Activated naive CD8-positive, alpha-beta T cell treated with anti-CD3 and anti-CD28 coated beads, Interleukin-2, amount 50 U/mL, for 24 hours (primary cell): ENCODE results near the gene GPR153.

ENCODE experiments used
- ATAC-seq: fragments of 150-1000 bp; cut with Tn5 transposase; one replicate; pipeline ENCODE4 v1.10.0; 2021
- DNase-seq: peaks from one replicate; pipeline ENCODE4 v3.0.0; 2021
- H3K27ac Mint-ChIP-seq: one replicate; pipeline ENCODE4 v1.8.0; 2021; ENCODE audit warnings: mild to moderate bottlenecking, mixed read lengths
- H3K27me3 Mint-ChIP-seq: one replicate; pipeline ENCODE4 v1.8.0; 2021; ENCODE audit warnings: mixed read lengths
- H3K36me3 Mint-ChIP-seq: one replicate; pipeline ENCODE4 v1.8.0; 2021; ENCODE audit warnings: low read depth, mixed read lengths
- H3K4me1 Mint-ChIP-seq: one replicate; pipeline ENCODE4 v1.8.0; 2021; ENCODE audit warnings: mixed read lengths
- H3K4me3 Mint-ChIP-seq: one replicate; pipeline ENCODE4 v1.8.0; 2021; ENCODE audit warnings: mild to moderate bottlenecking, moderate library complexity, mixed read lengths
- H3K9me3 Mint-ChIP-seq: one replicate; pipeline ENCODE4 v1.8.0; 2021; ENCODE audit warnings: mixed read lengths

Gene GPR153

DNA sequence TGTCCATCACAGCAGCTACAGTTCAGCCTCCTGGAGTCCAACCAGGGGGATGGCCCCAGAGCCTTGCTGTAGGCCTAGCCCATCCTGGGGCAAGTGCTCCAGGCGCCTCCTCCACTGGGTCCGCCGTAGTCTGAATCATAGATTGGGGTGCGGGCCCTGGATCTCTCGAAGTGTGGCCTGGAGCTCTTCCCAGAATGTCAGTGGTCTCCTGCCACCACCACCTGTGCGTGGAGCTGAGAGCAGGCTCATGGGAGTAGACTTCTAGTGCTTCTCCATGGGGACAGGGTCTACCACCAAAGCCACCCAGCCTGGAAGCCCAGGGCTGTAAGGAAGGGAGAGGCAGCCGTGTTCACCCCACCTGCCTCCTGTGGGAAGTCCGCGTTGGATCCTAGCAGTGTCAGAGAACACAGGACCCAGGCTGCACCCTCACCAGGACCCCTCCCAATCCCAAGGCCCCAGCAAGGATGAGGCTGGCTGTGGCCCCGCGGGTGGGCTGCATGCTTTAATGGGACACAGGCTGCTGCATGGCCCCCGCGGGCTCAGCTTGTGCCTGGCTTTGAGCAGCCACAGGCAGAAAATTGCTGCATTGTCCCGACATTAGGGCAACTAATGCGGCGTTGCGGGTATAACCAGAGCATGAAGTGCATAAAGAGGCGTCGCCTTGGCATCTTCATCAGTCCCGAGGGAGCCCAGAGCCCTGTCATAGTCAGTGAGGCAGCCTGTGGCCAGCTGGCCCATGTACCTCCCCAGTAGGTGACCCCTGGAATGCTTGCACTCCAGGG, 17.7 kb downstream of the GPR153 start:
- no peak for DNase-seq
- Mint-ChIP-seq H3K27me3 (peaks cover 77% of the 10 kb centered on the region), H3K4me3 (no peak overlapping the region), H3K36me3 (no peaks in the 10 kb centered on the region), H3K27ac (no peak overlapping the region), H3K4me1 (peaks cover 16% of the 10 kb centered on the region), H3K9me3 (no peaks in the 10 kb centered on the region)
- ATAC-seq = no peak

DNA sequence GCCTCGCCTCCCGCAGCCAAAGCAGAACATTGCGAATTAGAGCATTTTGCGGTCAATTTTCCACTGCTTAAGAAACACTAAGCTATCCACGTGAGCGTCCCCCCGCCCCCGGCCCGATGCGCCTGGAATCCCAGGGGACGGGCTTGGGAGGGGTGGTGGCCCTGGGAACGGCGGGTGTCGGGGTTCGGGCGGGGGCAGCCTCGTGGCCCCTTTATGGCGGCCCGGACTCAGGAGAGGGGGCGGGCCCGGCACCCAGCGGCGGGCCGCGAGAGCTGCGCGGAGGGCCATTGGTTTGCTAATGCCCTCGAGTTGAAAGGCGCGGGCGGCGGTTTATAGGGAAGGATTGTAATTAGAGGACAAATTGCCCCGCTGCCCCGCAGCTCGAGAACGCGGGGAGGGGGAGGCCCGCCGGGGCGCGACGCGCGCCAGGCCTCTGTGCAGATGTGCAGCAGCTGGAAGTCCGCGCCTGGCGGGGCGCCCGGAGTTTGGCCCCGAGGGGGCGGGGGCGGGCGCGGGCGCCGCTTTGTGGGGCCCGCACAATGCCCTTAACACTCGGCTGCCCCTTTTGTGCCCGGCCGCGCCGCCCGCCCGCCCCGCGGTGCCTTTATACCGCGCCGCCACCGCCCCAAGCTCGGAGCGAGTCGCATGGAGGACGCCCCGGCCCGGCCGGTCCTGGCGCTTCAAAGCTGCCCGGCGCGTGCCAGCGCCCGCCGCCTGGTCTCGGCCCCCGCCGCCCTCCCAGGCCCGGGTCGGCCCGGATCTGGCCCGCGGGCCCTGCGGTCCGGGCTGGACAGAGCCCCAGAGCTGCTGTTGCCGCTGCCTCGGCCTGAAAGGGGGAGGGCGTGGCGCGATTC, 18.8 kb downstream of the GPR153 start:
- Mint-ChIP-seq H3K4me3 (no peak overlapping the region), H3K27ac (no peak overlapping the region), H3K27me3 (peaks cover 71% of the 10 kb centered on the region), H3K36me3 (no peaks in the 10 kb centered on the region), H3K4me1 (peaks cover 16% of the 10 kb centered on the region), H3K9me3 (no peaks in the 10 kb centered on the region)
- no peak for ATAC-seq
- no peak for DNase-seq

DNA sequence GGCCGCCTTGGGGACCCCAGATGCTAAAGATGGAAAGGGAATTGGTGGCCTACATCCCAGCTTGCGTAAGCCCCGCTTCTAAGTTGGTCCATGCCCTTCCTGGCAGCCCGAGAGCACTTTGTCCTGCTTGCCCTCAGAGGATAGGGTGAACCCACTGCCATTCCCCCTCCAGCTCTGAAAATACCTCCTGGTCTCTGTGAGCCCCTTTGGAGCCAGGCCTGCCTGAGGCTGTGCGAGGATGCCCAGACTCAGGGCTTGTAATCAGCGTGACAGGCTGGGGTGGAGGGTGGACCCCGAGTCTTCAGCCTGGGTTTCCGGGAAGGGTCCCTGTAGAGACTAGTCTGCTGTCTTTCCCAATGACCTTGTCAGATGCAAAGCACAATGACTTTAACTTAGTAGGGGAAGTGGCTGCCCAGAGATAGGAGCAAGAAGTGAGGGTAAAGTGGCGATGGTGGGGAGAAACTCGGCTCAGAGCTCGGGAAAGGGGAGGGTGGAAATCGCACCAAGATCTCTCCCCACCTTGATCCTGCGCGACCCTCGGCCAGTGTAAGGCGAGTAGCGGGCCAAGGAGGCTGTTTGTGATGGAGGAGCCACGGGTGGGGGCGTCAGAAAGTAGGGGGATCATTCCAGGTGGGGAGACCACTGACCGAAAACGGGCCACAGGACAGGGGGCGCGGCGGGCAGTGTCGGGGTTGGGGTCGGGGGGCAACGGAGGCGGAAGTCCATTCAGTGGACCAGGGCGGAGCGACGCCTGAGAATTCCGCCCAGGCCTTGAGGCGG, 19.6 kb downstream of the GPR153 start:
- peaks cover 64% of the 10 kb centered on the region for H3K27me3 Mint-ChIP-seq
- no peak overlapping the region for H3K27ac Mint-ChIP-seq
- H3K4me1 Mint-ChIP-seq = peaks cover 10% of the 10 kb centered on the region
- no peak overlapping the region for H3K4me3 Mint-ChIP-seq
- no peak for DNase-seq
- ATAC-seq = no peak
- no peaks in the 10 kb centered on the region for H3K36me3 Mint-ChIP-seq
- no peaks in the 10 kb centered on the region for H3K9me3 Mint-ChIP-seq

DNA sequence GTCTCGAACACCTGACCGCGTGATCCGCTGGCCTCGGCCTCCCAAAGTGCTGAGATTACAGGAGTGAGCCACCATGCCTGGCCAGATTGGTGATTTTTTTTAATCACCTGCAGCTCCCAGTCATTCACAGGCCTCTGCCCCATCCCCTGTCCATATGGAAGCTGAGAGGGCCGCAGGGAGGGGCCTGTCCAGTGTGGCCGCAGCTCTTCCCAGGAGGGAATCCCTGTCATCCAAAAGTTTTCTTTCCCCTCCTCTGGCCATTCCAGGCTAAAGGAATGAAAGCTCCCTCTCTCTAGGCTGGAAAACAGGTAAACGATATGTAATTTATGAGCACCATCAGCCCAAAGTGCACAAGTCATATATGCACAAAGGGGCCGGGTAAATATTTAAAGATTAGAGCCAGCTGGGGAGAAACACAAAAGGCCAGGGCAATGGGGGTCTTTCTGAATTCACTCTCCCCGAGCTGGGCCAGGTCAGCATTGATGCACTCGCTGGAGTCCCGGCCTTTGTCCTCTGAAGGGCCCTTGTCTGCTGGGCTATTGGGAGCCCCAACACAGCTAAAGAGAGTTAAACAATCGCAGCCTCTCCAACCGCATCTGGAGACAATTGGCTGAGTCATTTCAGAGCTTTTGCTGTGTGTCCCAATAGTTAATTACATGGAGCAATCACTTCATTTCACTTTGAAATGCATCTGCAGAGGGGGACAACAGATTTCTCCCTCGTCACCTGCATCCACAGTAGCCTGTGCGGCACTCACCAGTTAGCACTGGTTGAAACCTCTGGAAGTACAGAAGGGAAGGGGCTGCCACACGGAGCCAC, 20.7 kb downstream of the GPR153 start:
- no peaks in the 10 kb centered on the region for H3K36me3 Mint-ChIP-seq
- ATAC-seq = no peak
- DNase-seq = no peak

DNA sequence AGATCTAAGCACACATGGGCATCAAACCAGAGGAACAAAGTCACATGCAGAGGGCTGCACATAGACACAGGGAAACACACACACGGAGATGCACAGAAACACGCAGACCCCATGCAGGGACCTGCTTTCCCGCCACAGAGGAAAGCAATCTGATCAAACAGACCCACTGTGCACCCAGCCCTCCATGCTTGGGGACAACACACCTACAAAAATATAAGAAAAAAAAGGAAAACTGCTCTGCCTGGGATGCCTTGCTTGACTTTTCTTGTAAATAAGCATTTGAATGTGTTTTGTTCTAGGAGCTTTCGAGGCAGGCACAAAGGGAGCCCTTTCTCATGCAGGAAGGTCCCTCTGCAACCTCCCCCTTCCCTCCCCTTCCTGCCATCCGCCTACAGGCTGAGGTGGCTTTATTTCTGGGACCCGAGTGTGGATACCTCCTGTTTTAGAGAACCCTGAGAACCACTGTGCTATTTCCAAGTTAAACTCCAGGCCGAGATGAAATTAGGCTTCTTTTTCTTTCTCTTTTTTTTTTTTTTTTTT, 21.6 kb downstream of the GPR153 start:
- Mint-ChIP-seq H3K4me3 (no peak overlapping the region), H3K27me3 (peaks cover 54% of the 10 kb centered on the region), H3K36me3 (peaks cover 4% of the 10 kb centered on the region), H3K9me3 (no peaks in the 10 kb centered on the region), H3K4me1 (peaks cover 16% of the 10 kb centered on the region), H3K27ac (no peak overlapping the region)
- ATAC-seq = no peak
- DNase-seq = no peak

More for the DNA sequence above, 20.7 kb downstream of the GPR153 start:
- Mint-ChIP-seq H3K9me3 (no peaks in the 10 kb centered on the region), H3K27ac (no peak overlapping the region), H3K4me1 (peaks cover 9% of the 10 kb centered on the region), H3K27me3 (peaks cover 60% of the 10 kb centered on the region), H3K4me3 (no peak overlapping the region)

DNA sequence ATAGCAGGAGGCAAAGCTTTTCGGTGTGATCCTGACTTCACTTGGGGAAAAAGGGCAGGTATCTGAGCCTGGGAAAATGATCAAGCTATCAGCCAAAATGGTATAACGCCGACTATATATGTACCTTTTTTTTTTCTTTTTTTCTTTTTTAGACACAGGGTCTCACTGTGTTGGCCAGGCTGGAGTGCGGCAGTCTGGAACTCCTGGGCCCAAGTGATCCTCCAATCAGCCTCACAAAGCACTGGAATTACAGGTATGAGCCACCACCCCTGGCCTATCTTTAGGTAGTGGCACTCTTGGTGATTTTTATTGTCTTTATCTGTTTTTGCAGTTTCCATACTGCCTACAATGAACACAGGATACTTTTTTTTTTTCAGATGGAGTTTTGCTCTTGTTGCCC, 23.8 kb downstream of the GPR153 start:
- Mint-ChIP-seq H3K36me3 (peaks cover 18% of the 10 kb centered on the region), H3K4me3 (peak overlapping the region; percentile 6), H3K9me3 (no peaks in the 10 kb centered on the region), H3K4me1 (peaks cover 23% of the 10 kb centered on the region), H3K27ac (no peak overlapping the region), H3K27me3 (peaks cover 38% of the 10 kb centered on the region)
- ATAC-seq (no peak), DNase-seq (no peak)

DNA sequence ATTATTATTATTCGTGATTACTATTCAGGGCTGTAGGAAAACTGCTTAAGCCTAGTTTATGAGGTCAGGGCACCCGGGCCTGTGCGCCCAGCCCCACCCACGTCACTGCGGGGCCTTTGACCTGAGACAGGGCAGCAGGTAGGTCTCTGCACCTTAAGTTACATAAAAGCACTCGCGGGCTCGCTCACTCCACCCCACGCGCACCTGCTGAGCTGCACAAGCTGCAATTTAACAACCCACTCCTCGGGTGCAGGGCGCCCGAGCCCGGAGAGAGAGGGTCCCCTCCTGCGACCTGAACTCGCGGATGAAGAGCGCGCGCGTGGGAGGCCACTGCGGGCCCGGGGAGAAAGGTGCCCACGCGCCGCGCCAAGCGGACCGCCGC, 25.6 kb downstream of the GPR153 start:
- ATAC-seq (peak; percentile 9), DNase-seq (no peak)
- Mint-ChIP-seq H3K27ac (peak overlapping the region; percentile 85), H3K36me3 (peaks cover 28% of the 10 kb centered on the region), H3K9me3 (no peaks in the 10 kb centered on the region), H3K27me3 (peaks cover 22% of the 10 kb centered on the region), H3K4me3 (peak overlapping the region; percentile 87), H3K4me1 (peaks cover 17% of the 10 kb centered on the region)

DNA sequence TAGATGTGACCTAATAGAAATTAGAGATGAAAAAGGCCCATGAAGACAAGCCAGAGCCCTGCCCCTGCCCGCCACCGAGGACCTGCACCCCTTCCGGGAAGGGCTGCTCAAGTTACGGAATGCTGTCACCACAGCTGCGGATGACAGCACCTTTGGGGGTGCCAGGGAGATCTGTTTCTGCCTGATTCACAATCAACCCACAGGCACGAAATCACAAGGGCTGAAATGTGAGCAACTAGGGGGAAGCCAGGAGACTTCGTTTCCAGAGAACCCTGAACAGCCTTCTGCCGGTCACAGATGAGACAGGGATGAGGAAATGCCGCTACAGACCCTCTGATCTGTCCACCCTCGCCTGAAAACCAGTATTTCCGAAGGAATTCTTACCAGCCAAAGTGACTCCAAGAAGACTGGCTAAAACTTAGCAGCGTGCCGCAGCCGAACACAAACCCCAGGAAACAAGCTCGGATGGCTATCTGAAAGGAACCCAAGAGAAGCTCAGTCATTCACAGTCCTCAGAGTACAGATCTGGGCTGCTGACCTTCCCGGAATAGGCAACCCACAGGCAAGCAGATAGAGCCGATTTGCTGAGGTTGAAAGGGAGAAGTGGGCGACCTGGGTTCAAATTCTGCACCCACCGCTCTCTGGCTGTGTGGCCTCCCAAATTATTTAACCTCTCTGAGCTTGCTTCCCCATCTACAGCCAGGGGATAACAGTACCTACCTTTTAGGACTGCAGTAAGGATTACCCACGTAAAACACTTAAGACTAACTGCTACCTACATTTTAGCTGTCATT, 26.2 kb downstream of the GPR153 start:
- H3K27ac Mint-ChIP-seq = peak overlapping the region; percentile 85
- peak overlapping the region; percentile 87 for H3K4me3 Mint-ChIP-seq
- H3K36me3 Mint-ChIP-seq = peaks cover 32% of the 10 kb centered on the region
- no peaks in the 10 kb centered on the region for H3K9me3 Mint-ChIP-seq
- no peak for ATAC-seq
- no peak for DNase-seq
- peaks cover 16% of the 10 kb centered on the region for H3K27me3 Mint-ChIP-seq
- peaks cover 17% of the 10 kb centered on the region for H3K4me1 Mint-ChIP-seq

DNA sequence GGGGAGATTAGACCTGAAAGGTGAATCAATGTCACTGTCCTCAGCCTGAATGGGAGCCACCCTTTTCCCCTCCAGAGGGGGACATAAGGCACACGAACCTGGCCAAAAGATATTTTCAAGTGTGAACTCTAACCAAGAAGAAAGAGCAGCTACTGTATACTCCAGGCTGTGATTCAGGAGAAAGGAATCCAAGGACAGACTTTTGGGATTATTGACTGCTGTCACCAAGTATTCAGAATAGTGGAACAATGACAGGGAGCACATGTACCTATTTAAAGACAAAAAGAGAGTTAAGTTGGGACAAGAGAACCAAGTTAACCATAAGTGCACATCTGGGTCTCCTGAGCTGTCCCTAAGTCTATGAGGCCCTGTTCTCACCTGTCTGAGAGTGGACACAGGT, 27.5 kb downstream of the GPR153 start:
- H3K4me1 Mint-ChIP-seq = peaks cover 17% of the 10 kb centered on the region
- no peak for ATAC-seq
- no peak overlapping the region for H3K4me3 Mint-ChIP-seq
- no peaks in the 10 kb centered on the region for H3K9me3 Mint-ChIP-seq
- H3K36me3 Mint-ChIP-seq = peaks cover 32% of the 10 kb centered on the region
- no peak for DNase-seq
- peaks cover 3% of the 10 kb centered on the region for H3K27me3 Mint-ChIP-seq
- H3K27ac Mint-ChIP-seq = no peak overlapping the region

DNA sequence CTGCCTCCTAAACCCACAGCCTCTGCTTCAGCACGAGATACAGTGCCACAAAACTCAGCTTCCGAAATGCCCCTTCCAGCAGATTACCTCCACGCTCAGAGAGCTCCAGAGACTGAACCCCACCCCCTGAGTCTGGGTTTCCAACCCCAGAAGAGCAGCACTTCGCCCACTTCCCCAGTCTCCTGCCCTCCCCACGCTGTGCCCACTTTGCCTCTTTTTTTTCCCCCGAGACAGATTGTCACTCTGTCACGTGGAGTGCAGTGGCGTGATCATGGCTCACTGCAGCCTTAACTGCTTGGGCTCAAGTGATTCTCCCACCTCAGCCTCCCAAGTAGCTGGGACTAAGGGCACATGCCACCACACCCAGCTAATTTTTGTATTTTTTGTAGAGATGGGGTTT, 35.2 kb downstream of the GPR153 start:
- Mint-ChIP-seq H3K4me1 (no peaks in the 10 kb centered on the region), H3K27me3 (no peaks in the 10 kb centered on the region), H3K9me3 (no peaks in the 10 kb centered on the region), H3K4me3 (no peak overlapping the region), H3K36me3 (peaks cover 52% of the 10 kb centered on the region), H3K27ac (no peak overlapping the region)
- ATAC-seq = no peak
- DNase-seq = no peak

DNA sequence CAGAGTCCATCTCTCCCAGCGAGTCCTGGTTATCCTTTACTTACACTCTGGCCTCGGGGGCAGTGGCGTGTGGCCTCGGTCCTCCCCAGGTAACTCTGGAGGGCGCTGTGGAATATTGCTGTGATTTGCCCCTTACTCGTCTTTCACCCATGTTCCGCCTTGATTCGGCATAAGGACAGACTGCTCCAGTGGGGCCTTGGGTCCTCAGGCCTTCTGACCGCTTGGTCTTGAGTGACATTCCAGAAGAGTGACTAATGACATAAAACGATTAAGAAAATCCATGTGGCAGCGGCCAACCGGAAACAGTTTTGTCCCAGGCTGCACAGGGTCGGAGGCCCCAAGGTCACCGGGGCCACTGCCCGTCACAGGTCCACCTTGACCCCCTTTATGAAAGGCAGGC, 36.2 kb downstream of the GPR153 start:
- DNase-seq (no peak), ATAC-seq (no peak)
- H3K4me3 Mint-ChIP-seq = no peak overlapping the region
- no peak overlapping the region for H3K27ac Mint-ChIP-seq
- H3K9me3 Mint-ChIP-seq = no peaks in the 10 kb centered on the region
- no peaks in the 10 kb centered on the region for H3K4me1 Mint-ChIP-seq
- no peaks in the 10 kb centered on the region for H3K27me3 Mint-ChIP-seq
- H3K36me3 Mint-ChIP-seq = peaks cover 49% of the 10 kb centered on the region

DNA sequence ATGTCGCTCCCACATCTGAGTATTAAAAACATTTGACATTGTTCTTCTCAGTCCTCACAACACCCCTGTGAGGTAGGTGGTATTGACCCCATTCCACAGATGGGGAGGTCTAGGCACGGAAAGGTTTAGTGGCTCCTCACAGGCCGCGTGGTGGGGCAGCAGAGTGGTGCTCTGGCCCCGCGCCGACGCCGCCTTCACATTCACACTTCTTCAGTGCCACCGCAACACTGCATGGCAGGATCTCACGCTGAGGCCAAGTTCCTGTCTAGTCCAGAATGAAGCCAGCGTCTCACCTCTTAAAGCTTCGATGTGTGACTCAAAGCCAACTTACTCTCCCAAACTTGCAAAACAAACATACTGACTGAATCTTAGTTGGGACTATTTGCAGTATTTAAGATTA, 37.3 kb downstream of the GPR153 start:
- no peaks in the 10 kb centered on the region for H3K9me3 Mint-ChIP-seq
- H3K27ac Mint-ChIP-seq = no peak overlapping the region
- H3K4me1 Mint-ChIP-seq = no peaks in the 10 kb centered on the region
- H3K27me3 Mint-ChIP-seq = no peaks in the 10 kb centered on the region
- no peak for ATAC-seq
- DNase-seq = no peak
- H3K4me3 Mint-ChIP-seq = no peak overlapping the region
- H3K36me3 Mint-ChIP-seq = peaks cover 49% of the 10 kb centered on the region

DNA sequence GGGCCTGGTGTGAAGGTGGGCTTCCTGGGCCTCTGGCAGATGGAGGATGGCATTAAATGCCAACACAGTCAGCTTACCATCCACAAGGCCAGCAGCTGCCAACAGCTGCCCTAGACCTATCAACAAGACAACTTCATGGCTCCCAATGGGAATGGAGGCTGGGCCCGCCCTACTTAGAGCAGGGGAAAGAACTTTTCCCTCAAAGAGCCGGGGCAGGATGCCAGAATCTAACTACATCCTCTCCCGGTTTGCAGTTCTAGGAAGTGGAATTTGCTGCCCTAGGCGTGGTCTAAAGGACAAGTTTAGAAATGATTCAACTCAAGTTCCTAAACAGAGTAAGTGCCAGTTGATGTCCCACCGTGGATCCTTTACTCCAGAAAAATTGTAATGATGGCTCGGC, 38.3 kb downstream of the GPR153 start:
- H3K4me3 Mint-ChIP-seq = no peak overlapping the region
- ATAC-seq (no peak), DNase-seq (no peak)
- H3K27ac Mint-ChIP-seq = no peak overlapping the region
- no peaks in the 10 kb centered on the region for H3K4me1 Mint-ChIP-seq
- H3K27me3 Mint-ChIP-seq = no peaks in the 10 kb centered on the region
- H3K9me3 Mint-ChIP-seq = no peaks in the 10 kb centered on the region
- peaks cover 45% of the 10 kb centered on the region for H3K36me3 Mint-ChIP-seq
